MM.1S (cell line): ENCODE data around the gene ENOX1.

Experiments used
- DNase-seq: peaks from one replicate; pipeline ENCODE4 v3.0.0-alpha.2; 2015
- H2AFZ ChIP-seq: fragments of 300-600 bp; sonication (generic); 2 replicates; pipeline ENCODE4 v1.6.0; 2016; ENCODE audit warnings: antibody characterized with exemption, low read length
- H3F3A ChIP-seq: fragments of 300-600 bp; sonication (generic); 2 replicates; pipeline ENCODE4 v1.6.1; 2016; ENCODE audit warnings: mild to moderate bottlenecking, antibody characterized with exemption, low read length, moderate library complexity, mixed read lengths; ENCODE audit not compliant: insufficient read depth
- H3K27ac ChIP-seq: fragments of 300-600 bp; sonication (generic); 2 replicates; pipeline ENCODE4 v1.5.1; 2016; ENCODE audit warnings: mild to moderate bottlenecking, low read length
- H3K27me3 ChIP-seq: fragments of 300-600 bp; sonication (generic); replicated peaks from 2 replicates; pipeline ENCODE4 v1.6.0; 2016; ENCODE audit warnings: low read length; ENCODE audit not compliant: insufficient read depth
- H3K36me3 ChIP-seq: fragments of 300-600 bp; sonication (generic); replicated peaks from 2 replicates; pipeline ENCODE4 v1.6.1; 2016; ENCODE audit warnings: mild to moderate bottlenecking, low read length, mixed read lengths; ENCODE audit not compliant: insufficient read depth
- H3K4me1 ChIP-seq: fragments of 300-600 bp; sonication (generic); 2 replicates; pipeline ENCODE4 v1.6.1; 2016; ENCODE audit warnings: low read length, mixed read lengths
- H3K4me2 ChIP-seq: fragments of 300-600 bp; sonication (generic); 2 replicates; pipeline ENCODE4 v1.6.0; 2016; ENCODE audit warnings: low read depth, low read length
- H3K4me3 ChIP-seq: fragments of 300-600 bp; sonication (generic); 2 replicates; pipeline ENCODE4 v1.5.1; 2016; ENCODE audit warnings: low read length, mixed read lengths
- H3K79me2 ChIP-seq: fragments of 300-600 bp; sonication (generic); 2 replicates; pipeline ENCODE4 v1.6.1; 2016; ENCODE audit warnings: mixed run types, low read length, mixed read lengths
- H3K9ac ChIP-seq: fragments of 300-600 bp; sonication (generic); 2 replicates; pipeline ENCODE4 v1.6.1; 2016; ENCODE audit warnings: low read length, mixed read lengths
- H3K9me2 ChIP-seq: fragments of 300-600 bp; sonication (generic); replicated peaks from 2 replicates; pipeline ENCODE4 v1.6.1; 2016; ENCODE audit warnings: mild to moderate bottlenecking, low read length, mixed read lengths; ENCODE audit not compliant: insufficient read depth
- H3K9me3 ChIP-seq: fragments of 300-600 bp; sonication (generic); replicated peaks from 2 replicates; pipeline ENCODE4 v1.6.1; 2016; ENCODE audit warnings: mild to moderate bottlenecking, low read length, mixed read lengths; ENCODE audit not compliant: insufficient read depth
- H4K20me1 ChIP-seq: fragments of 300-600 bp; sonication (generic); 2 replicates; pipeline ENCODE4 v1.6.1; 2016; ENCODE audit warnings: mild to moderate bottlenecking, low read length, moderate library complexity, mixed read lengths; ENCODE audit not compliant: insufficient read depth
- CTCF ChIP-seq: fragments of 300-600 bp; sonication (generic); IDR thresholded peaks from 2 replicates; pipeline ENCODE4 v1.5.1; 2016; ENCODE audit warnings: antibody characterized with exemption, low read length, mixed read lengths
- EZH2 ChIP-seq: fragments of 300-600 bp; sonication (generic); optimal IDR thresholded peaks from 2 replicates; pipeline ENCODE3; 2017; ENCODE audit warnings: low read depth, mild to moderate bottlenecking, antibody characterized with exemption, low read length, mixed read lengths
- EZH2phosphoT487 ChIP-seq: fragments of 300-600 bp; sonication (generic); IDR thresholded peaks from 2 replicates; pipeline ENCODE4 v1.6.1; 2018; ENCODE audit warnings: antibody characterized with exemption, low read length

Gene ENOX1

GRCh38 chr13:43434191-43434590 lies 352.6 kb downstream of the ENOX1 start:
- DNase-seq = no peak
- no peak overlapping the region for H3K27ac ChIP-seq
- TF ChIP-seq CTCF = no peak
- no peak for TF ChIP-seq EZH2
- no peak for TF ChIP-seq EZH2phosphoT487
- H2AFZ ChIP-seq = no peak overlapping the region
- no peak overlapping the region for H3K9ac ChIP-seq
- H3K9me3 ChIP-seq = no peaks in the 10 kb centered on the region
- H3K27me3 ChIP-seq = no peaks in the 10 kb centered on the region
- no peaks in the 10 kb centered on the region for H3K79me2 ChIP-seq
- H3K4me3 ChIP-seq = no peak overlapping the region
- H3K4me1 ChIP-seq = no peaks in the 10 kb centered on the region
- H3K9me2 ChIP-seq = no peaks in the 10 kb centered on the region
- no peak overlapping the region for H3K4me2 ChIP-seq
- H3K36me3 ChIP-seq = no peaks in the 10 kb centered on the region
- no peaks in the 10 kb centered on the region for H4K20me1 ChIP-seq
- H3F3A ChIP-seq = no peaks in the 10 kb centered on the region

- DNase-seq = no peak
- H3K27me3 ChIP-seq = no peaks in the 10 kb centered on the region
- no peaks in the 10 kb centered on the region for H3K9me2 ChIP-seq
- no peaks in the 10 kb centered on the region for H3K9me3 ChIP-seq
- no peaks in the 10 kb centered on the region for H3K36me3 ChIP-seq
- no peak overlapping the region for H2AFZ ChIP-seq
- H3F3A ChIP-seq = no peaks in the 10 kb centered on the region
- H3K4me3 ChIP-seq = no peak overlapping the region
- H3K27ac ChIP-seq = no peak overlapping the region
- no peak overlapping the region for H3K9ac ChIP-seq
- H4K20me1 ChIP-seq = no peaks in the 10 kb centered on the region
- H3K4me2 ChIP-seq = no peak overlapping the region
- no peaks in the 10 kb centered on the region for H3K4me1 ChIP-seq
- no peaks in the 10 kb centered on the region for H3K79me2 ChIP-seq
- no peak for TF ChIP-seq EZH2phosphoT487
- no peak for TF ChIP-seq EZH2
- TF ChIP-seq CTCF = no peak
Observed at GRCh38 chr13:43433691-43434141, 353.1 kb downstream of the ENOX1 start.

- H3K27me3 ChIP-seq = no peaks in the 10 kb centered on the region
- no peak overlapping the region for H3K4me3 ChIP-seq
- H3K4me1 ChIP-seq = no peaks in the 10 kb centered on the region
- no peaks in the 10 kb centered on the region for H3K9me2 ChIP-seq
- no peaks in the 10 kb centered on the region for H3K9me3 ChIP-seq
- no peak overlapping the region for H3K4me2 ChIP-seq
- H3K36me3 ChIP-seq = no peaks in the 10 kb centered on the region
- no peak overlapping the region for H3K9ac ChIP-seq
- H3K27ac ChIP-seq = no peak overlapping the region
- DNase-seq = no peak
- TF ChIP-seq EZH2phosphoT487 (no peak), EZH2 (no peak), CTCF (no peak)
- no peak overlapping the region for H2AFZ ChIP-seq
- no peaks in the 10 kb centered on the region for H4K20me1 ChIP-seq
- H3F3A ChIP-seq = no peaks in the 10 kb centered on the region
- H3K79me2 ChIP-seq = no peaks in the 10 kb centered on the region
Observed at GRCh38 chr13:43432958-43433357, 353.8 kb downstream of the ENOX1 start.
